Activated T-helper 1 cell treated with anti-CD3 and anti-CD28 coated beads, Interleukin-12 subunit alpha, Interleukin-12 subunit beta, Interleukin-2, Interleukin-4 antibody, amounts not matched to agents 30 ng/mL and 10 ng/mL and 1 ng/mL, durations not matched to agents 14 hours and 24 hours and 36 hours (primary cell): Measurements from ENCODE around the gene FUT7. TPM values are rescaled to one million over a fixed set of nuclear protein-coding genes. Genes with fewer than 3 reads are reported as not detected.
A peak's percentile ranks its signal among the peaks of the same experiment; 100 is the strongest.
"Not testable (repeated sequence)": the region's sequence is repeated elsewhere in the genome, so short reads cannot be mapped to it uniquely, and the experiment has no call there.

Experiments
- DNase-seq: peaks from one replicate; pipeline ENCODE4 v3.0.0; 2021; ENCODE audit warnings: low spot score
- H3K27ac Mint-ChIP-seq: one replicate; pipeline ENCODE4 v1.8.0; 2021; ENCODE audit warnings: mild to moderate bottlenecking, mixed read lengths
- H3K27me3 Mint-ChIP-seq: one replicate; pipeline ENCODE4 v1.8.0; 2022; ENCODE audit warnings: mild to moderate bottlenecking, moderate library complexity, mixed read lengths; ENCODE audit not compliant: insufficient read depth
- H3K36me3 Mint-ChIP-seq: one replicate; pipeline ENCODE4 v1.8.0; 2021; ENCODE audit warnings: low read depth, mixed read lengths
- H3K4me1 Mint-ChIP-seq: one replicate; pipeline ENCODE4 v1.8.0; 2021; ENCODE audit warnings: low read depth, mixed read lengths
- H3K4me3 Mint-ChIP-seq: one replicate; pipeline ENCODE4 v1.8.0; 2021; ENCODE audit warnings: mild to moderate bottlenecking, moderate library complexity, mixed read lengths
- H3K9me3 Mint-ChIP-seq: one replicate; pipeline ENCODE4 v1.8.0; 2021; ENCODE audit warnings: mixed read lengths
- intact Hi-C: fragments of 100-400 bp; cut with micrococcal nuclease; formaldehyde crosslinking; loops from one replicate; pipeline ENCODE4 v1.15.1; 2024
- total RNA-seq: library from RNA; stranded (reverse); gene quantifications from 2 replicates; pipeline ENCODE4 v1.2.3, GENCODE V29; 2022

FUT7 gene
- total RNA-seq, 1 donor from 2014 or later: 0.16 TPM

GRCh38 chr9:137062798-137063197, 30.9 kb upstream of the FUT7 start:
- H3K27ac Mint-ChIP-seq, intact Hi-C loops, DNase-seq, H3K27me3 Mint-ChIP-seq, H3K4me3 Mint-ChIP-seq, H3K9me3 Mint-ChIP-seq, H3K36me3 Mint-ChIP-seq, H3K4me1 Mint-ChIP-seq: not testable (repeated sequence)

- H3K4me3 Mint-ChIP-seq: no peak overlapping the region
- H3K27ac Mint-ChIP-seq: no peak overlapping the region
- peaks cover 6% of the 10 kb centered on the region for H3K27me3 Mint-ChIP-seq
- H3K36me3 Mint-ChIP-seq: no peaks in the 10 kb centered on the region
- intact Hi-C loops: no loop called here
- no peak for DNase-seq
- H3K9me3 Mint-ChIP-seq: no peaks in the 10 kb centered on the region
- H3K4me1 Mint-ChIP-seq: no peaks in the 10 kb centered on the region
Observed at GRCh38 chr9:137062384-137062783, 30.5 kb upstream of the FUT7 start.

GRCh38 chr9:137058521-137059234, 26.8 kb upstream of the FUT7 start:
- Mint-ChIP-seq H3K4me1 (no peaks in the 10 kb centered on the region), H3K27ac (no peak overlapping the region), H3K27me3 (peaks cover 11% of the 10 kb centered on the region), H3K36me3 (no peaks in the 10 kb centered on the region), H3K9me3 (no peaks in the 10 kb centered on the region), H3K4me3 (no peak overlapping the region)
- no peak for DNase-seq
- intact Hi-C loops: no loop called here

GRCh38 chr9:137057545-137057944, 25.7 kb upstream of the FUT7 start:
- peaks cover 11% of the 10 kb centered on the region for H3K27me3 Mint-ChIP-seq
- intact Hi-C loops: no loop called here
- DNase-seq: no peak
- H3K4me3 Mint-ChIP-seq: no peak overlapping the region
- no peaks in the 10 kb centered on the region for H3K4me1 Mint-ChIP-seq
- H3K9me3 Mint-ChIP-seq: no peaks in the 10 kb centered on the region
- H3K36me3 Mint-ChIP-seq: no peaks in the 10 kb centered on the region
- no peak overlapping the region for H3K27ac Mint-ChIP-seq

DNA sequence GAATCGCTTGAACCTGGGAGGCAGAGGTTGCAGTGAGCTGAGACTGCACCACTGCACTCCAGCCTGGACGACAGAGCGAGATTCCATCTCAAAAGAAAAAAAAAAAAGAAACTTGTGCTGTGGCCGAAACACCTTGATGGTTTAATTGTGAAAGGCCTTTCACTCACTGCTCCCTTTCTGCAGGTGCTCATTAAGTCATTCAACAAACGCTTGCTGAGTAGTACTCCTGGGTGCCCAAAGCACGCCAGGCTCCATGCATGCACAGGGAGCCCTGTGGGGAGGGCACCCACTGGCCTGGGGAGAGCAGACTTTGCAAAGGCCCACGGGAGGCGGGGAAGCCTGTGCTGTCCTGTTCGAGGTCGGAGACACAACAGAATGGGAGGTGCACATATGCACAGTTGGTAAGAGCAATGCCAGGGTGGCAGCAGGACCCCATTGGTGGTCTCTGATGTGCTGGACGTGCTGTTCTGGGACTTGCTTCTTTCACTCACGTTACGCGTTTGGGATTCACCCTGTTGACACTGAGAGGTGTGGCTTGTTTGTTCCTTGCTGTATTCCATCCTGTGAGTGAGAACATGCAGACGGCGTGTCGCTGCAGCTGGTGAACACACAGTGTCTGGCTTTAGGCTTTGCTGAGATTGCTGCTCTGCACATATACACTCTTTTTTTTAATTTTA, 25.0 kb upstream of the FUT7 start:
- Mint-ChIP-seq H3K4me3 (no peak overlapping the region), H3K36me3 (no peaks in the 10 kb centered on the region), H3K9me3 (no peaks in the 10 kb centered on the region), H3K4me1 (no peaks in the 10 kb centered on the region), H3K27ac (no peak overlapping the region), H3K27me3 (peaks cover 15% of the 10 kb centered on the region)
- DNase-seq: no peak
- intact Hi-C loops: no loop called here

DNA sequence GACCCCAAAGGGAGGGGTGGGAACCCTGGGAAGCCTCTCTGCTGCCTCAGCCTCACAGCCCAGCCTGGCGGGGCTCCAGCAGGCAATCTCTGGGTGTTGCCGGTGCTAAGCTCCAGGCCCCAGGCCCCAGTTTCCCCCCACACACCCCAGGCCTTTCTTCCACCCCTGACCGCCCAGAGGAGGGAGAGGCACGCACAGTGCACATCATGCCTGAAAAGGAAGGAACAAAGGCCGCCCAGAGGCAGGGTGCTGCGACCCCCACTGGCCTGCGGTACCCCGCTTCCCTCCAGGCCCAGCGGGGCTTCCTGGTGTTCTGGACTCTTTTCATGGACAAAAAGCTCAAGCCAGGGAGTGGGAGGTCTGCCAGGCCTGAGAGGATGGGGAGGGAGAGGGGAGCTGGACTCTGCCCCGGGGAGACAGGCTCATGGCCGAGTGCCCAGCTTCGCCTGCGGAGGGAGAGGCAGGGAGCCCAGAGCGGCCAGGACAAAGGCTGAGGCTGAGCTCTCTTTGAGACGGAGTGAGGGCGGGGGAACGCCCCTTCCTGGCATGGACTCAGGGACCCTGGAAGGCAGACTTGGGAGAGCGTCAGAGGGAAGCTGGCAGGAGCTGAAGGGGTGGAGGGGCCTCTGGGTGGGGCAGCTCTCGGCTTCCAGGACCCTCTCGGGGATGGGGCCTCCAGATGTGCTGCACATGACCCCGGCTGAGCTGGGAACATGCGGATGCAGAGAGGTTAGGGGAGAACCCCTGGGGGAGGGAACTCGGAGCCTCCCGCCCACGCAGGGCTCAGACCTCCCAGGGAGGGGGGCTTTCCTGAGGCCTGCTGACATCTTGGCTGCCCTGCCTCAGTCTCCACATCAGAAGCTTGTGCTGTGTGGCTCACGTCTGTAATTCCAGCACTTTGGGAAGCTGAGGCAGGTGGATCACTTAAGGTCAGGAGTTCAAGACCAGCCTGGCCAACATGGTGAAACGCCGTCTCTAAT, 23.8 kb upstream of the FUT7 start:
- H3K27me3 Mint-ChIP-seq: peaks cover 21% of the 10 kb centered on the region
- no peaks in the 10 kb centered on the region for H3K4me1 Mint-ChIP-seq
- no peak for DNase-seq
- intact Hi-C loops: no loop called here
- H3K27ac Mint-ChIP-seq: no peak overlapping the region
- no peak overlapping the region for H3K4me3 Mint-ChIP-seq
- no peaks in the 10 kb centered on the region for H3K36me3 Mint-ChIP-seq
- no peaks in the 10 kb centered on the region for H3K9me3 Mint-ChIP-seq

DNA sequence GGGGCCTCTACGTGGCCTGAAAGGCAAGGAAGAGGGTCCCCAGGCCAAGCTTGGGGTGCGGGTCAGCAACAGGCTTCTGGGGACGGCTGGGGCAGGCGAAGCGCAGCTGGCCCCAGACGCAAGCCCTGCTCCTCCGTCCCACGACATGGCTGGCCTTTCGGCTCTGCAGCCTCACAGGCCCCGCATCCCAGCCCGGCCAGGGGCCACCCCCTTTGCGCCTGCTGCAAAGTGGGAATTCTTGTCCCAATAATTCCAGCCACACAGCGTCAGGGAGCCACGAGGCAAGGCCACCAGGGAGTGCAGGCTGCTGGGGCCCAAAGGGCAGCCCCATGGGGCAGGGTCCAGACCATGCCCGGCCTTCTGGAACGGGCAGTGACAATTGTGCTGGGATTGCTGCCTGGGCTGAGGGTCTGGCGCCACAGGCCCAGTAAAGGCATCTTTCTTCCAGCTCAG, 23.1 kb upstream of the FUT7 start:
- intact Hi-C loops: no loop called here
- no peak overlapping the region for H3K27ac Mint-ChIP-seq
- H3K9me3 Mint-ChIP-seq: no peaks in the 10 kb centered on the region
- peaks cover 25% of the 10 kb centered on the region for H3K27me3 Mint-ChIP-seq
- DNase-seq: no peak
- H3K4me1 Mint-ChIP-seq: no peaks in the 10 kb centered on the region
- no peak overlapping the region for H3K4me3 Mint-ChIP-seq
- H3K36me3 Mint-ChIP-seq: no peaks in the 10 kb centered on the region

GRCh38 chr9:137053944-137054931, 22.4 kb upstream of the FUT7 start, which contains the start of gene ENTPD2:
ENTPD2 (minus strand) TSS chr9:137054061; CDS start chr9:137053997, 64 bp downstream.
- Mint-ChIP-seq H3K27me3 (peaks cover 31% of the 10 kb centered on the region), H3K27ac (no peak within 1 kb of the TSS), H3K4me3 (no peak within 1 kb of the TSS), H3K9me3 (no peaks in the 10 kb centered on the region), H3K36me3 (no peaks in the 10 kb centered on the region), H3K4me1 (no peaks in the 10 kb centered on the region)
- intact Hi-C loops: loop anchor here (1.0 kb wide), 1 partner anchor 10 kb away; no protein-coding TSS in a partner anchor
- peak; percentile 28 for DNase-seq

DNA sequence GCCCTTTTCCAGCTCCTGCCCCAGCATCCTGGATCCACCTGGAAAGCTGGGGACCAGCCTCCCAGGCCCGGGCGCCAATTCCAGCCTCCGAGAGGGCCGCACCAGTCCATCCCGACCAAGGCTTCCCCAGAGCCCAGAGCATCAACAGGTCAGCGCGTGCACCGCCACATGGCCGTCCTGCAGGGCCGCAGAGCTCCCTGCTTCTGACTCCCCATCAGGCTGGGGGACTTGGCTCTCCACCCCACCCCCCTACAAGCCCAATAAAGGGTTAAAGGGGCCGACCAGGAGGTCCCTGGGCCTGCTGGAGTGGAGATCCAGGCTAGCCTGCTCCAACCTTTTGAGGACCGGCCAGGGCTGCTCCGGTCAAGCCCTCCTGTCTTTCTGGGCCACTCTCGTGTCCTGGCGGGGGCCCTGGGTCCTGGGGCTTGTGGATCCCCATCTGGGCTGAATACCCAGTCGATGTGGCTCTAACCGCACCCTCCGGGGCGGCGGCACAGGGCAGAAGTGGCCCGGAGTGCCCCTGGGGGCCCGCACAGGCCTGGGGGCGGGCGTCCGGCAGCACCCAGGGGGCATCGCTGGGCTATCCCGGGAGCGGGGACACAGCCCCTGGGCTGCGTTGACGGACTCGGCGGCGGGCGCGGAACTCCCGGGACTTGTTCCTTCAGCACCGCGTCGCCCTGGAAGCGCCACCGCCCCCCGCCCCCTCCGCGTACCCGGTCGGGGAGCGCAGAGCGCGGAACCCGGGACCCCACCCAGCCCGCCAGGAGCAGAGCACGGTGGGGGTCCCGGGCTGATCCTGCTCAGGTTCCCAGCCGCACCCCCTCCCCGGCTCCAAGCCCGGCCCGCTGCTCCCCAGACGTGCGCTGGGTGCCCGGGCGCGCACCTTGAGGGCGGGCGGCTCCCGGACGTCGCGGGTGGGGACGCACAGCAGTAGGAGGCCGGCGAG, 21.4 kb upstream of the FUT7 start:
- DNase-seq: no peak
- Mint-ChIP-seq H3K4me1 (no peaks in the 10 kb centered on the region), H3K27me3 (peaks cover 27% of the 10 kb centered on the region), H3K9me3 (no peaks in the 10 kb centered on the region), H3K27ac (no peak overlapping the region), H3K4me3 (no peak overlapping the region), H3K36me3 (no peaks in the 10 kb centered on the region)
- intact Hi-C loops: loop anchor here (1.0 kb wide), 1 partner anchor 11 kb away; no protein-coding TSS in a partner anchor

DNA sequence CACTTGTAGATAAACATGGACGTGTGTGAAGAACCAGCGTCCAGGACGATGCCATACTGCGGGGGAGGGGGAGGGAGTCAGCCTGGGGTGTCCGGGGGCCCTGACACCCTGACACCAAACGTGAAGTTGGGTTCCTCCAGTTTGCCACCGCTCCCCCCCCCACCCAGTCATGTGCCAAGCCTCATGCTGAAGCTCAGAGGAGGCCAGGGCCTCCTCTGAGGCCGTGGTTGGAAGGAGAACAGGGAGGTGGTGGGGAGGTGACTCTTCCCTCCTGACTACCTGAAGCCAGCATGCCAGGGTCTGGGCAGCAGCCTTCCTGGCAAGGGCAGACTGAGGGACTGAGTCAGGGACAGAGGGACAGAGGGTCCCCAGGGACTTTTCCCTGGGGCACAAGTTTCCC, 20.4 kb upstream of the FUT7 start:
- no peak for DNase-seq
- H3K9me3 Mint-ChIP-seq: no peaks in the 10 kb centered on the region
- H3K27me3 Mint-ChIP-seq: peaks cover 35% of the 10 kb centered on the region
- H3K27ac Mint-ChIP-seq: no peak overlapping the region
- no peaks in the 10 kb centered on the region for H3K36me3 Mint-ChIP-seq
- intact Hi-C loops: no loop called here
- H3K4me1 Mint-ChIP-seq: no peaks in the 10 kb centered on the region
- no peak overlapping the region for H3K4me3 Mint-ChIP-seq

DNA sequence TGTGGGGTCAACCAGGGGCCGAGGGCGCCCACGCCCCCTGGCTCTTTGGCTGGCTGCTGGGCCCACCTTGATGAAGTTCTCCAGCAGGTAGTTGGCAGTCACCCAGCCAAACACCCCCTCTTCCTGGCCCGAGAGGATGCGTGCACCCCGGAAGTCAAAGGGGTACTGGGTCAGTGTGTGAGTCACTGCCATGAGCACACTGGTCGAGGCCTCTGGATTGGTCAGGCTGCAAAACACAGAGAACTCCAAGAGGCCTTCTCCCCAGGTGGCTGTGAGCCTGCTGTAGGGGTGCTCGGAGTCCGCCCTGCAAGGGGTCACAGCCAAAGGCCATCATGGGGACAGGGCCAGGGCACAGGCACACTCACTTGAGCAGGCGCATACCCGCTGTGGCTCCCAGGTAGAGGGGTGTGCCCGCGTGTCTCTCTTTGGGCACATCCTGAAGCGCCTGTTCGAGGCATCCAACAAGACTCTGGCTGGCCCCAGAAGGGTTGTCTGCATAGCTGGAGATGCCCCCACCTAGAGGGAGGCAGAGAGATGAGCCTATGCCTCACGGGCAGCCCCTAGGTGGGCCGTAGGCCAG, 19.3 kb upstream of the FUT7 start:
- Mint-ChIP-seq H3K4me3 (no peak overlapping the region), H3K27me3 (peaks cover 40% of the 10 kb centered on the region), H3K36me3 (no peaks in the 10 kb centered on the region), H3K27ac (no peak overlapping the region), H3K9me3 (no peaks in the 10 kb centered on the region), H3K4me1 (no peaks in the 10 kb centered on the region)
- DNase-seq: no peak
- intact Hi-C loops: no loop called here
